Stimulated activated CD4-positive, alpha-beta T cell treated with anti-CD3 and anti-CD28 coated beads, Interleukin-12 subunit alpha, Interleukin-12 subunit beta, amount 100 ng/mL, for 24 hours (primary cell): Measurements from ENCODE around the gene NCOA3.
"Not testable (repeated sequence)": the region's sequence is repeated elsewhere in the genome, so short reads cannot be mapped to it uniquely, and the experiment has no call there.

ENCODE experiments used
- DNase-seq, 2 experiments: peaks; one replicate each; pipeline ENCODE4 v3.0.0-alpha.2; 2020; ENCODE audit warnings: low read depth in 2 of 2

The NCOA3 gene

DNA sequence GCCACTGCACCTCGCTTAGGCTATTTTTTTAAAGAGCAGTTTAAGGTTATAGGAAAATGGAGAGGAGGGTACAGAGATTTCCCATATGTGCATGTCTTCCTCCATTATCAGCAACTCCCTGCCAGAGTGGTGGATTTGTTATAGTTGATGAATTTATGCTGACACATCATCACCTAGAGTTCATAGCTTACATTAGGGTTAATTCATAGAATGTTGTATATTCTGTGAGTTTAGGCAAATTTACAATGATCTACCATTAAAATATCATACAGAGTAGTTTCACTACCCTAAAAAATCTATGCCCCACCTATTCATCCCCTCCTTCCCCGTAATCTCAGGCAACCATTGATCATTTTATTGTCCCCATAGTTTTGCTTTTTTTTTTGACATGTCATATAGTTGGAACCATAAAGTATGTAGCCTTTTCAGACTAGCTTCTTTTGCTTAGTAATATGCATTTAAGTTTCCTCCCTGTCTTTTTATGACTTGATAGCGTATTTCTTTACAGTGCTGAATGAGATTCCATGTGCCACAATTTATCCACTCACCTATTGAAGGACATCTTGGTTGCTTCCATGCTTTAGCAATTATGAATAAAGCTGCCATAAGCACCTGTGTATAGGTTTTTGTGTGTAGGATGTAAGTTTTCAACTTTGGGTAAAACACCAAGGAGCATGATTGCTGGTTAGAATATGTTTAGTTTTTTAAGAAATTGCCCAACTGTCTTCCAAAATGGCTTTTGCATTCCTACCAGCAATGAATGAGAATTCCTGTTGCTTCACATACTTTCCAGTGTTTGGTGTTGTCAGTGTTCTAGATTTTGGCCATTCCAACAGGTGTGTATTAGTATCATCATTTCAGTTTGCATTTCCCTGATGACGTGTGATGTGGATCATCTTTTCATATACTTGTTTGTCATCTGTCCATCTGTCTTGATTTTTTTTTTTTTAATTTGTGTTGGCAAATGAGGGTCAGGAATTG lies 60.2 kb downstream of the NCOA3 start:
- DNase-seq: no peak

DNA sequence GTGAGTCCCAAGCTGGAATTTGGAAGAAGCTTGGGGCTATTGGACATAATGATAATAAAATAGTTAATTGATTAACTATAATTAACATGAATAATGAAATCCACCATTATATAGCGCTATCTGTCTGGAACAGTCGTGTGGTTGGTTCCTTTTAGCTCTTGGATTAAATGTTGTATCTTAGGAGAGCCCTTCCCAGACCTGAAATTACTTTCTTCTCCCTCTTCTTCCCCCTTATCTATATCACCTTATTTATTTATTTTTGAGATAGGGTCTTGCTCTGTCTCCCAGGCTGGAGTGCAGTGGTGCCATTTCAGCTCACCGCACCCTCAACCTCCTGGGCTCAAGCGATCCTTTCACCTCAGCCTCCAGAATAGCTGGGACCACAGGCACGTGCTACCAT lies 64.6 kb downstream of the NCOA3 start:
- no peak for DNase-seq

DNA sequence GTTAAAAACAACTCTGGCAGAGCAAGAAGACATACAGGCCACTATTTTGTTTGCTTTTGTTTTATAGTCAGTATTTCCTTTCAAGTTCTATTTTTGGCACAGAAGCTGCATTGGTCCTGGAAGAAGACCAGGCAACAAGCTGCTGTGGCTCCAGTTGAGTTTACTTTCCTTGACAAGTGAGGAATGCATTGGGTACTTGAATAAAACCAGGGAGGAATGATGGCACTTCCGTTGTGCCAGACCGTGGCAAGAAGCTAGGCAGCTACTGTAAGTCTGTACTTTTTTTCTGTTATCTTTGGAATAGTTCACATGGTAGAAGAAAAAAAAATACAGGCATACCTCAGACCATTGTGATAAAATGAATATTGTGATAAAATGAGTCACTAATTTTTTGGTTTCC lies 66.3 kb downstream of the NCOA3 start:
- no peak for DNase-seq

DNA sequence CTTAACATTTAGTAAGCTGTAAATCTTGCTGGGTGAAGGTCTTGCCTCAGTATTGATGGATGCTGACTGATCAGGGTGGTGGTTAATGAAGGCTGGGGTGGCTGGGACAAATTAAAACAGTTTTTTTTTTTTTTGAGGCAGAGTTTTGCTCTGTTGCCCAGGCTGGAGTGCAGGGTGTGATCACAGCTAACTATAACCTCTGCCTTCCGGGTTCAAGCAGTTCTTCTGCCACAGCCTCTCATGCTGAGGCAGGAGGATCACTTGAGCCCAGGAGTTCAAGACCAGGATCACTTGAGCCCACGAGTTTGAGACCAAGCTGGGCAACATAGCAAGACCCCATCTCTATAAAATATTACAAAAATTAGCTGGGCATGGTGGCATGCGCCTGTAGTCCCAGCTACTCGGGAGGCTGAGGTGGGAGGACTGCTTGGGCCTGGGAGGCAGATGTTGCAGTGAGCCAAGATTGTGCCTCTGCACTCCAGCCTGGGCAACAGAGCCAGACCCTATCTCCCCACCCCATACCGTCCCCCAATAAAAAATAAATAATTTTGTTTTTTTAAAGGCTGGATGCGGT lies 67.2 kb downstream of the NCOA3 start:
- no peak for DNase-seq

DNA sequence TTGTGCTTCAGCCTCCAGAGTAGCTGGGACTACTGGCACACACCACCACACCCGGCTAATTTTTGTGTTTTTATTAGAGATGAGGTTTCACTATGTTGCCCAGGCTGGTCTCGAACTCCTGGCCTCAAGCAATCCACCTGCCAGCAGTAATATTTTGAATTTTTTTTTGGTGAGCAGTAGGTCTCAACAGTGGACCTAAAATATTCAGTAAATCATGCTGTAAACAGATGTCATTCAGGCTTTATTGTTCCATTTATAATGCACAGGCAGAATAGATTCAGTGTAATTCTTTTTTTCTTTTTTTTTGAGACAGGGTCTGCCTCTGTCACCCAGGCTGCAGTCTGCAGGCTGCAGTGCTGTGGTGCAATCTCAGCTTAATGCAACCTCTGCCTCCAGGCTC lies 69.7 kb downstream of the NCOA3 start:
- DNase-seq: no peak

DNA sequence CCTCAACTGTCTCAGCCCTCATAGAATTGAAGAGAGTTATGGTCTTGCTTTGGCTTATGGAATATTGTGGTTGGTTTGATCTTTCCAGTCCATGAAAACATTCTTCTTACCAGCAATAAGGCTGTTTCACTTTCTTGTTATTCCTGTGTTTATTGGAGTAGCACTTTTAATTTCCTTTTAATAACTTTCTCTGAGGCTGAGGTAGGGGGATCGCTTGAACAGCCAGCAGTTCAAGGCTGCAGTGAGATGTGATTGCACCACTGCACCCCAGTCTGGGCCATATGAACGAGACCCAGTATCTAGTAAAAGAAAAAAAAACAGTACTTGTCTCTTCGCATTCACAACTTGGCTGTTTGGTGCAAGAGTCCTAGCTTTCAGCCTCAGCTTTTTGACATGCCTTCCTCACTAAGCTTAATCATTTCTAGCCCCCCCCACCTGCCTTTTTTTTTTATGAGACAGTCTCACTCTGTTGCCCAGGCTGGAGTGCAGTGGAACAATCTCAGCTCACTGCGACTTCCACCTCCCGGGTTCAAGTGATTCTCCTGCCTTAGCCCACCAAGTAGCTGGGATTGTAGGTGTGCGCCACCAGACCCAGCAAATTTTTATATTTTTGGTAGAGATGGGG lies 70.5 kb downstream of the NCOA3 start:
- DNase-seq: no peak

DNA sequence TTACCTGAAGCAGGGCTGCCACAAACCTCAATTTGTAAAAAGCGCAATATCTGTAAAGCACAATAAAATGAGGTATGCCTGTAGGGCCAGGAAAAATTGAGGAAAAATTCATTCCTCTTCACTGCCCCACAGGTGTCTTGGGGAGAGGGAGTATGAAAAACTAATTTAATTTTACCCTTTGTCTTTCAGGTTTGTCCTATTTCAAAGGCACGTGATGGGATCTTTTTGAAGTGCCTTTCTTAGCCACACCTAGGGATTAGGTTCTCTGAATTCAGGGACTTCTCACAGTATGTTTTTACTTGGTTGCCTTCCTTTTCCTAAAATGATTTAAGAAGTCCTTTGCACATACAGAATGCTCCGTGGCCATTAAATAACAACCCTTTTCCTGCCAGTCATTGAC lies 71.9 kb downstream of the NCOA3 start:
- DNase-seq: no peak

DNA sequence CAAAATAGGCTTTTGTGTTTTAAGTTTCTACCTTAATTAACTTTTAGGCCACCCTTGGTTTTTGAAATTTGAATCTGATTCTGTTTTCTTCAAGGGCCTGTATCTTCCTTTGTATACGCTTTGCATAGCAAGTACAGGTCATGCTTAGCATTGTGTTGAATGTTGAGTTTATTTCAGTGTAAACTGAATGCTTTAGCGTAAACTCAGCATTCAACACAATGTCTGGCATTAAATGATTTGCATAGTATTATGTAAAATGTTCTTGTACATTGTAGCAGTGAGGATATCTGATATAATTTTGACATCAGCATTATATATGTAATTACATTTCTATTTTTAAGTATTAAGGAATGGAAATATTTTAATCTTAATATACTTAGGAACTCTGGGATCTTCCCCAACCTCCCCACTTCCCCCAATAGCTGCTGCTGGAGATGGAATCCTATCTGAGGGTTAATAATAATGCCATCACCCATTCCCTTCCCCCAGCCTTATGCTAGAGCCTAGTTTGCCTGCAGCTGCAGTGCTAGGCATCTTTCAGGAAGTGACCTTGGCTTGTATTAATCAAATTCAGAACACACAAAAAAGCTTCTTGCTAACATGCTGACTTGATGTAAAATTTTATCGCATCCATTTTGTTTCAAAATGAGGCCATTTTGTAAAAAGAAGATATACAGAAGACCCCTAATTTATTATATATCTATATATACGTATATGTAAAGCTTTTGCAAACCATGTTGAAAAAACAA lies 73.1 kb downstream of the NCOA3 start:
- DNase-seq: no peak

DNA sequence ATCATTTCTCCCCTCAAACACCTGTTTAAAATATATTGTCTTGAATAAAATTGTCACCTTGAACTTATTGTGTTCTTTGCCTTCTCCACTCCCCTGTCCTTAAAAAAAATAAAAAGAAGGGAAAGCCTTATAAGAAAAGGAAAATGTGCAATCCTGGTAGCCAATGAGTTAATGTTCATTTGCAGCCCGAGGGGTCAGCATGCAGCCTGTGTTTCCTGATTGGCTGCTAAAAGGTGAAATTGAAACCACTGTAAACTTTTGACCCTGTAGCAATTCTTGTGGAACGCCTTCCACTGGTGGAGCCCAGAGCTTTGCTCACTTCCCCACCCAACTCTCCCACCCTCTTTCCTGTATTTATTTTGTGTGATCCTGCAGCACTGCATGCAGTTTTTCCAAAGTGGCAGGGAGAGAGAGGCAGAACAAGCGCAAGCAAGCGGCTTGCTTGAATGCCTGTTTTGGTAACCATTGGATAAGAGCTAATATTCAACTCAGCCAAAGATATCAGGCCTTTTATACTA lies 74.9 kb downstream of the NCOA3 start:
- DNase-seq: no peak

DNA sequence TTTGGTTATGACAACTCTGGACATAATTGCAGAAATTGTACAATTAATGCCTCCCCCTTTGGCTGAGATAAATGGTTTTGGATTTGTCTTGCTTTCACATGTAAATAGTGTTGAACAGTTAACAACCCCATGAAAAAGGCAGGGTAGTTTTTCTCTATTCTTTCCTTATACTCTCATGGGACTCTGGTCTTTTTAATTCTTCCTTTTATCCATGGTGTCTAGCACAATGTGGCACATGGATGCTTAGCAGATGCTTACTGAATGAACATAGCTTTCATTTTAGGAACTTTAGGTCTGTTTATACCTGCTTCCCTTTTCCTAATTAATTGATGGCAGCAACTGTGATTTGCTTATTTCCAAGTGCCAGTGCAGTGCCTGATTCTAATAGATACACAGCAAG lies 75.6 kb downstream of the NCOA3 start:
- no peak for DNase-seq

DNA sequence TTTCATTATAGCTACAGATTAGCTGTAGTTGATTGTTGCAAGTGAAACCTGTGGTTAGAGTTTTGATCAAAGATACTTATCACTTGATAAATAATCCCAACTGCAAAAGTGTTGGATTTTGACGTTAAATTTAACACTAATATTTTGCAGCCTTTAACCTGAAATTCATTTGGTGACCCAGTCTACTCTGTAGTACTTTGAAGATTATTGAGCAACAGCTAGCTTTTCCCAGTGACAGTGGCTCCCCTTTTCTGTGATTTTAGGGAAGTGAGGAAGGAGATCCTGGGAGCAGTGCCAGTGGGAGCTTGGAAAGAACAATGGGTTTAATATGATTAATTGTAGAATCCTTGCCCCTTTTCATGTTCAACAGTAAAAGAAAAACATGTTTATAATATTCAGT lies 76.9 kb downstream of the NCOA3 start:
- no peak for DNase-seq

DNA sequence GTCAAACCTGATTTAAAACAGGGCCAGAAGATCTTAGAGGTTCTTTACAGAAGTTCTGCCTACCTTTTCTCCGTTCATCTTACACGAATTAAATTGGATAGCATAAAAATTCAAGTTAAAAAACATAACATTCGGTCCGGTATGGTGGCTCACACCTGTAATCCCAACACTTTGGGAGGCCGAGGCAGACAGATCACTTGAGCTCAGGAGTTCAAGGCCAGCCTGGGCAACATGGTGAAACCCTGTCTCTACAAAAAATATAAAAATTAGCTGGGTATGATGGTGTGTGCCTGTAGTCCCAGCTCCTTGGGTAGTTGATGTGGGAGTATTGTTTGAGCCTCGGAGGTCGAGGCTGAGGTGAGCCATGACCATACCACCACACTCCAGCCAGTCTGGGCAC lies 79.0 kb downstream of the NCOA3 start:
- not testable (repeated sequence) for DNase-seq

DNA sequence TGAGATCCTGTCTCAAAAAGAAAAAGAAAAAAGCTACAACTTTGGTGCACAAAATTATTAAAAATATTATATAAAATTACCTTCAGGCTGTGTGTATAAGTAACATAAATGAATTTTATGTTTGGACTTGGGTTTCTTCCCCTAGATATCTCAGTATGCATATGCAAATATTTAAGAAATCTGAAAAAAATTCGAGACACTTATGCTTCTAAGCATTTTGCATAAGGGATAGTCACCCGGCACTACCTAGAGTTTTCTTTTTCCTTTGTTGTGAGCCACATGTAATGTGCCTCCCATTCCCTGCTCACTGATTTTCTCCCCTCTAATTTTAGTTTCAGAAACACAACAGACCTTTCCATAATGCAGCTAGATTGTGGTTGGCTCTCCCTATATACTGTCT lies 79.4 kb downstream of the NCOA3 start:
- no peak for DNase-seq

DNA sequence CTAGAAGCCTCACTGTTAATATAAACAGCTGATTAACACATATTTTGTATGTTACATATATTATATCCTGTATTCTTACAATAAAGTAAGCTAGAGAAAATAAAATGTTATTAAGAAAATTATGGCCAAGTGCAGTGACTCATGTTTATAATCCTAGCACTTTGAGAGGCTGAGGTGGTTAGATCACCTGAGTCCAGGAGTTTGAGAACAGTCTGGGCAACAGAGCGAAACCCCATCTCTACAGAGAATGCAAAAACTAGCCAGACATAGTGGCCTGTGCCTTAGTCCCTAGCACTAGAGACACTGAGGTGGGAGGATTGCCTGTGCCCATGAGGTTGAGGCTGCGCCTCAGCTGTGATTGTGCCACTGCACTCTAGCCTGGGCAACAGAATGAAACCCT lies 81.9 kb downstream of the NCOA3 start:
- no peak for DNase-seq

DNA sequence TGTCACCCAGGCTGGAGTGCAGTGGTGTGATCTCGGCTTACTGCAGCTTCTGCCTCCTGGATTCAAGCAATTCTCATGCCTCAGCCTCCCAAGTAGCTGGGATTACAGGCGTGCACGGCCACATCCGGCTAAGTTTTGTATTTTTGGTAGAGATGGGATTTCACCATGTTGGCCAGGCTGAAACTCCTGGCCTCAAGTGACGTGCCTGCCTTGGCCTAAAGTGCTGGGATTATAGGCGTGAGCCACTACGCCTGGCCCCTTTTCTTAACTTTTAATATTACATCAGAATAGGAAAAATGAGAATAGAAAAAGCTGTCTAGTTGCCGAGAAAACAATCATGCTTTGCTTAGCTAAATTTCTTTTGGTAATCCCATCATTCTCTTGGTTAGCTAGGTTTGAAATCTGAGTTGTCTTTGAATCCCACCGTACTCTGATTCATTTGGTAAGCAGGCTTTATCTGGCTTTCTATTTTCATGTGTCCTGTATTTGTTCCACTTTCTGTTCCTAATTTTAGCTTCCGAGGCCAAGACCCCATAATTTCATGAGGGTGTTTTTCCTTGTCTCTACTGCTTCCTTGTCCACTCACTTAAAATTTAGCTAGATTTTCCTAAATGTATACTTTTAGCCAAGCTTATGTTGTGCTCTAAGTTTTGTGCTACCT lies 83.5 kb downstream of the NCOA3 start:
- no peak for DNase-seq

DNA sequence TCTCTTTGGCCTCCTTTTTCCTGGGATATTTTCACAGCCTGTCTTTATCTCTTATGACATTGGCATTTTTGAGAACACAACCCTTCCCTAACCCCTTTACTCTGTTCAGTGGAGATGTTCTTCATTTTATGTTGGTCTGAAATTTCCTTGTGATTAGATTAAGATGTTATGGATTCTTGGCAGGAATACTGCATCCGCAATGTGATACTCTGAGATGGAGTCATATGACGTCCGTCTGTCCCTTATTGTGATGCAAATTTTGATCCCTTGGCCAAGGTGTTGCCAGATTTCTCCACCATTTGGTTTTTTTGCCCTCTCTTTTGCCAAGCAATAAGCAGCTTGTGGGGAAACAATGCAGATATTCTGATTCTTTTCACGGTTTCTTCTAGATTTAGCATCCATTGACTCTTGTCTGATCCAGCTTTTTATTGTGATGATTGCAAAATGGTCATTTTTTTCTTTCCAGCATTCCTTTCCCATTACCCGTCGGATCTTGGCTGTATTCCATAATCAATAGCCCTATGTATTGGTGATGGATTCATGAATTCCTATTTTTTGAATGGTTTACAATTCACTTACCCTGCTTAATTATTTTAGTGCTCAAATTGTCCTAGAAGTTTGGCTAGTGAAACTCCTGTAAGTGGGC lies 85.1 kb downstream of the NCOA3 start:
- DNase-seq: no peak

DNA sequence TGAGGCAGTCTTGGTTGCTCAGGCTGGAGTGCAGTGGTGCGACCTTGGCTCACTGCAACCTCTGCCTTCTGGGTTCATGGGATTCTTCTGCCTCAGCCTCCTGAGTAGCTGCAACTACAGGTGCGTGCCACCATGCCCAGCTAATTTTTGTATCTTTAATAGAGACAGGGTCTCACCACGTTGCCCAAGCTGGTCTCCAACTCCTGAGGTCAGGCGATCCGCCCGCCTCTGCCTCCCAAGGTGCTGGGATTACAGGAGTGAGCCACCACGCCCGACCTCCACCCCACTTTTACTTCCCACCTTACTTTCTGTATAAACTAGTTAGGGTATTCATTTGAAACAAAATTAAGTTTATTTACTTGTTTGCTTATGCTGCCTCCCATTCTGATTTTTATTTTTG lies 86.5 kb downstream of the NCOA3 start:
- DNase-seq: no peak

DNA sequence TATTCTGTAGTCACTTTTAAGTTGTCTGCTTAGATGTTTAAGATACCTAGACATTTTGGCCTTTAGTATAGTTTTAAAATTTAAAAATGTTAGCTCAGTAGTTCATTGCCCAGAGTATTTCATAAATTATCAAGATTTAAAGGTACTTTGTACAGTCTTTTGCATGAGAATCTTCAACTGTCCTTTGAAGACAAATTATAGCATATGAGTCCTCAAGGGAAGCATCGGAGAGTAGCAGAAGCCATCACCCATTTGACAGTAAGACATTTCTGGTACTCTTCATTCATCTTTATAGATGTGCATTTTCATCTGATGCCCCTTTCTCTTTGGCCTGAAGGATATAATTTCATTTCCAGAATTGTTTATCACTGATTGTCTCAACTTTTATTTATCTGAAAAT lies 89.5 kb downstream of the NCOA3 start:
- DNase-seq: no peak

DNA sequence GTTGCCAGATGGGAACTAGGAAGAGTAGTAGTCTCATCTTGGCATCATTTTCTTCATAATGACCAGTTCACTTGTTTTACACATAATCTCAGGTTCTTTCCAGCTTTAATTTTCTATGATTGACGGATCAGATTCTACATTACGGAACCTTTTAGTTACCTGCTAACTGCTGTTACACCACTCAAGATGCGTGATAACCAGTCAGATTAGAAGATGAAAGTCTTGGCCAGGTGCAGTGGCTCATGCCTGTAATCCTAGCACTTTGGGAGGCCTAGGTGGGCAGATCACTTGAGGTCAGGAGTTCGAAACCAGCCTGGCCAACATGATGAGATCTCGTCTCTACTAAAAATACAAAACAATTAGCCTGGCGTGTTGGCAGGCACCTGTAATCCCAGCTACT lies 92.5 kb downstream of the NCOA3 start:
- DNase-seq: no peak

DNA sequence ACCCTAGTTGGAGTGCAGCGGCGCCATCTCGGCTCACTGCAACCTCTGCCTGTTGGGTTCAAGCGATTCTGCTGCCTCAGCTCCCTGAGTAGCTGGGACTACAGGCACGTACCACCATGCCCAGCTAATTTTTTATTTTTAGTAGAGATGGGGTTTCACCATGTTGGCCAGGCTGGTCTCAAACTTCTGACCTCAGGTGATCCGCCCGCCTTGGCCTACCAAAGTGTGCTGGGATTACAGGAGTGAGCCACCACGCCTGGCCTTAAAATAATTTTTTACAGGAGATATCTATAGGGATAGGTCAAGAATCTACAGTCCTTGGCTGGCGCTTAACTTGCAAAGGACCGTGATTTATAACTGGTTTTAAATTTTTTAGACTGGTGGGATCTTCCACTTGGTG lies 93.5 kb downstream of the NCOA3 start:
- not testable (repeated sequence) for DNase-seq

DNA sequence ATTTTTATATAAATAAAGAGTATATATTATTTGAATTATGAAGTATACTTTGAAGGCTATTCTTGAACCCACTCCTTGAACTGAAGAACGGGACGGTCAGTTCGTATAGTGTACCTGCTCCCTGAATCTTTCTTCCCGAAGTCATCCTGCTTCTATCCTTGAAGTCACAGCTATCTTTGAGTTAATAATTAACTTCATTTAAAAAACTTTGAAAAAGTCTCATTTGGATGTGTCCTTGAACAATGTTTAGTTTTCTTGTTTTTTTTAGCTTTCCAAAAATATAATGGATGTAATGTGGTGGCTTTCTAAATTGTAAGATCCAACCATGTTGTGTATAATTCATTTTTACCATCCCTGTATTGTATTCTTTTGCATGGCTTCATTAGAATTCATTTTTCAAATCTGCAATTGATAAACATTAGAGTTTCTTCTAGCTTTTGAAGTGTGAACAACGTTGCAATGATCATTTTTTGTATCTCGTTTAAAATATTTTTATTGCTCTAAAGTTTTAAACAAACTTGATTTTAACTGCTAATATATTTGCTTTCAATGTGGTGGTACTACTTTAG lies 94.4 kb downstream of the NCOA3 start:
- no peak for DNase-seq
